Parathyroid adenoma (tissue), 2 donors: Measurements from ENCODE around the gene MAPK13.

ENCODE experiments used
- H2AFZ ChIP-seq: fragments of 300-600 bp; sonication (generic); one replicate; pipeline ENCODE4 v1.7.0; 2017; ENCODE audit warnings: antibody characterized with exemption, mild to moderate bottlenecking
- H3K27ac ChIP-seq: fragments of 300-600 bp; sonication (generic); one replicate; pipeline ENCODE4 v1.7.0; 2017
- H3K27me3 ChIP-seq: fragments of 300-600 bp; sonication (generic); one replicate; pipeline ENCODE4 v1.7.0; 2017; ENCODE audit warnings: low read length; ENCODE audit not compliant: control insufficient read depth, insufficient read depth
- H3K36me3 ChIP-seq: fragments of 300-600 bp; sonication (generic); one replicate; pipeline ENCODE4 v1.7.0; 2017; ENCODE audit warnings: low read length; ENCODE audit not compliant: control insufficient read depth, insufficient read depth
- H3K4me1 ChIP-seq: fragments of 300-600 bp; sonication (generic); one replicate; pipeline ENCODE4 v1.7.0; 2017; ENCODE audit warnings: control low read depth
- H3K4me2 ChIP-seq: fragments of 300-600 bp; sonication (generic); one replicate; pipeline ENCODE4 v1.7.0; 2017; ENCODE audit warnings: low read length
- H3K4me3 ChIP-seq: fragments of 300-600 bp; sonication (generic); one replicate; pipeline ENCODE4 v1.7.0; 2017; ENCODE audit warnings: low read depth, low read length
- H3K79me2 ChIP-seq: fragments of 300-600 bp; sonication (generic); one replicate; pipeline ENCODE4 v1.7.0; 2017; ENCODE audit warnings: control low read depth
- H3K9ac ChIP-seq: fragments of 300-600 bp; sonication (generic); one replicate; pipeline ENCODE4 v1.7.0; 2017; ENCODE audit warnings: mild to moderate bottlenecking
- H3K9me3 ChIP-seq: fragments of 300-600 bp; sonication (generic); one replicate; pipeline ENCODE4 v1.7.0; 2017; ENCODE audit warnings: low read length; ENCODE audit not compliant: control insufficient read depth
- CTCF ChIP-seq: fragments of 300-600 bp; sonication (generic); IDR thresholded peaks from one replicate; pipeline ENCODE4 v1.7.0; 2017; ENCODE audit warnings: antibody characterized with exemption, mild to moderate bottlenecking
- donor health status: primary hyperparathyroidism.

The MAPK13 gene

GRCh38 chr6:36170704-36171103 is 40.4 kb downstream of the MAPK13 start:
- H3K4me1 ChIP-seq: no peaks in the 10 kb centered on the region
- no peaks in the 10 kb centered on the region for H3K79me2 ChIP-seq
- no peak for TF ChIP-seq CTCF
- no peak overlapping the region for H3K9ac ChIP-seq
- no peaks in the 10 kb centered on the region for H3K9me3 ChIP-seq
- H3K4me3 ChIP-seq: no peak overlapping the region
- H3K27ac ChIP-seq: no peak overlapping the region
- no peaks in the 10 kb centered on the region for H3K27me3 ChIP-seq
- H2AFZ ChIP-seq: no peak overlapping the region
- no peak overlapping the region for H3K4me2 ChIP-seq
- no peaks in the 10 kb centered on the region for H3K36me3 ChIP-seq

GRCh38 chr6:36171573-36171972 is 41.3 kb downstream of the MAPK13 start:
- no peaks in the 10 kb centered on the region for H3K79me2 ChIP-seq
- TF ChIP-seq CTCF: no peak
- no peaks in the 10 kb centered on the region for H3K36me3 ChIP-seq
- no peaks in the 10 kb centered on the region for H3K9me3 ChIP-seq
- H3K4me3 ChIP-seq: no peak overlapping the region
- H3K4me2 ChIP-seq: no peak overlapping the region
- H3K27me3 ChIP-seq: no peaks in the 10 kb centered on the region
- no peak overlapping the region for H2AFZ ChIP-seq
- H3K4me1 ChIP-seq: no peaks in the 10 kb centered on the region
- no peak overlapping the region for H3K9ac ChIP-seq
- H3K27ac ChIP-seq: no peak overlapping the region

- H3K4me2 ChIP-seq: no peak overlapping the region
- no peak overlapping the region for H3K27ac ChIP-seq
- no peaks in the 10 kb centered on the region for H3K79me2 ChIP-seq
- no peaks in the 10 kb centered on the region for H3K9me3 ChIP-seq
- no peaks in the 10 kb centered on the region for H3K27me3 ChIP-seq
- no peak for TF ChIP-seq CTCF
- no peak overlapping the region for H2AFZ ChIP-seq
- no peaks in the 10 kb centered on the region for H3K36me3 ChIP-seq
- H3K9ac ChIP-seq: no peak overlapping the region
- H3K4me3 ChIP-seq: no peak overlapping the region
- no peaks in the 10 kb centered on the region for H3K4me1 ChIP-seq
Observed at GRCh38 chr6:36177166-36177565, 46.9 kb downstream of the MAPK13 start.

GRCh38 chr6:36178544-36178943 is 48.2 kb downstream of the MAPK13 start:
- Histone ChIP-seq H3K27me3 (no peaks in the 10 kb centered on the region), H3K4me2 (no peak overlapping the region), H3K9ac (no peak overlapping the region), H2AFZ (no peak overlapping the region), H3K4me3 (no peak overlapping the region), H3K79me2 (no peaks in the 10 kb centered on the region), H3K9me3 (no peaks in the 10 kb centered on the region), H3K4me1 (no peaks in the 10 kb centered on the region), H3K36me3 (no peaks in the 10 kb centered on the region), H3K27ac (no peak overlapping the region)
- TF ChIP-seq CTCF: no peak

- TF ChIP-seq CTCF: no peak
- Histone ChIP-seq H3K4me1 (no peaks in the 10 kb centered on the region), H3K27ac (no peak overlapping the region), H2AFZ (no peak overlapping the region), H3K9ac (no peak overlapping the region), H3K4me3 (no peak overlapping the region), H3K79me2 (no peaks in the 10 kb centered on the region), H3K36me3 (no peaks in the 10 kb centered on the region), H3K9me3 (no peaks in the 10 kb centered on the region), H3K27me3 (no peaks in the 10 kb centered on the region), H3K4me2 (no peak overlapping the region)
Observed at GRCh38 chr6:36180126-36180525, 49.8 kb downstream of the MAPK13 start.
